ENCODE results near the gene DENND5B.
"Not testable (repeated sequence)": the region's sequence is repeated elsewhere in the genome, so short reads cannot be mapped to it uniquely, and the experiment has no call there.

Gene DENND5B

DNA sequence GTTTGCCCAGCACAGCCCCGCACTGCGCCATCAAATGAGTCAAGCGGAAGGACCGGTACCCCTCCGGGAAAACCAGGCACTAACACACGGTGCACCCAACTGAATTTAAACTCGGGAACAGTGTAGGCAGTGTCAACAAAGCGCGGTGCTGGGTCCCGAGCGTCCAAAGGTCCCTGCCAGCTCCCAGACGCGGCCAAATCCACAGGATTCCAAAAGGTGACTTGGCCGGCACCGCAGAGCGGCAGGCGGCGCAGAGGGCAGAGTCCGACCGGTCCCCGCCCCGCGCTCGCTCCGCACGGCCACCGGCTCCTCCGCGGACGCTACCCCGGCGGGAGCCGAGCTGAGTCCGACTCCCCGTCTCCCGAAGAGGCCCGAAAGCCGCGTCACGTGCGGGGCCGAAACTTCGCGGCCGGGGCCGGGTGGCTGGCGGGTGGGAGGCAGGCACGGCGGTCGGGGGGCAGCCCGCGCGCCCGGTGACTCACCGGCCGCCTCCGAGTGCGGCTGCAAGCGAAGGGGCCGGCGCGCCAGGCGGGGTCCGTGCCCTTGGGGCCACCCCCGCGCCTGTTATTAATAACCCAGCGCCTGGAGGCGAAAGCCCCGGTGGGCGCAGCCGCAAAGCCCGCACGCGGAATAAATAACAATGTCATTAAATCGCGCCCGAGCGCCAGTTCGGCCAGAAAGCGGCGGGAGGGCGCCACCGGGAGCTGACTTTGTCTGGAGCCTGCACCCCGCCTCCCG is 863 bp downstream of the DENND5B start:
- peak; percentile 72 for DNase-seq

- DNase-seq: peak; percentile 78
These were observed 1.4 kb downstream of the DENND5B start for GRCh38 chr12:31589598-31589903.

GRCh38 chr12:31588976-31589375 is 2.0 kb downstream of the DENND5B start:
- no peak for DNase-seq

DNA sequence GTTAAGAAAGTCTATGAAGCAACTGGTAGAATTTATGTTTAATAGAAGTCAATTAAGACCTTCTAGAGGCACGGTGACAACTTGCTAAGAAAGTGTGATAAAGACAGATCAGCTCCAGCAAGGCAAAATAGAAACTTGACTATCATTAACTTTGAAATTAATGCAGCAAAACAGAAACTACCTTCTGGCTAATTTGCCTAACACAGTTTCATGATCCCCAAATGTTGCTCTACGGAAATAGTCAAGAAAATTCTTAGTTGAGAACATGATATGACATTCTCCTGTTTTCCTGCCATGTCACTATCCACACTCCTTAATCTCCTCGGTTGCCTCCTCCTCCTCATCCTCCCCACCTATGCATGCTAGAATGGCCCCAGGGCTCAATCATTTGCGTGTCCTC is 4.2 kb downstream of the DENND5B start:
- DNase-seq: no peak

DNA sequence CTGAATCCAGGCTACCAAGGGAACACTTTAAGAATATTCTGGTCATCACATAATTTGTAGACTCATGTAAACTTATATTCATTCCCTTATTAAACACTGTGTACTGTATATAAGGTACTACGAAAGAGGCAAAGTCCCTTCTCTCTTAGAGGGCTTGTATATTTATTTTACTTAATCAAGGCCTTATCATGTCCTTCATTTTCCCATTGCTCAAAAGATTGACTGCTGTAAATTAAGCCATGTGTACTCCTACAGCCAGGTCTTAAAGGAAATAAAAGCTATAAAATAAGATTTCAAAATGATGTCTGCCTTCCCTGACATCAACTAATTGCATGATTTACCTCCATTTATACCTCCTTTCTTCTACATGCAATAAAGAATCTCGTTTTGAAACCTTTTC is 5.0 kb downstream of the DENND5B start:
- no peak for DNase-seq

DNA sequence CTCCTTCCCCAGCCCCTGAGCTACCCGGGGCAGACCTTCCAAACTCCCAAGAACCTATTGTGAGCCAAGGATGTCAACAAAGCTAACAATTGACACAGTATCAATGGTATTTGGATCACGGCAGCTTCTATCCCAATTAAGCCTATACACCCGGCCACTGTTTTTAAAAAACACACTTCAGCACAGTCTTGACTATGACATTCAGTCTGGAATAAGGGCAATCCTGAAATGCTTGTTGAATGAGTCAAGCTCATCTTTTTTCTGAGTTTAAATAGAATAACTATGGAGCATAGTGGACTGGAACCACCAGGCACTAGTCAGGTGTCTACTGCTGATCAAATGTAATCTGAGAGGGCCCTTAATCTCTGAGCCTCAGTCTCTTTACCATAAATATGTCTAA is 5.7 kb downstream of the DENND5B start:
- no peak for DNase-seq

- DNase-seq: no peak
These were observed 6.2 kb downstream of the DENND5B start for GRCh38 chr12:31584782-31585181.

- DNase-seq: no peak
These were observed 7.1 kb downstream of the DENND5B start for GRCh38 chr12:31583878-31584277.

GRCh38 chr12:31582155-31582554 is 8.8 kb downstream of the DENND5B start:
- no peak for DNase-seq

GRCh38 chr12:31578632-31579031 is 12.3 kb downstream of the DENND5B start:
- no peak for DNase-seq

DNA sequence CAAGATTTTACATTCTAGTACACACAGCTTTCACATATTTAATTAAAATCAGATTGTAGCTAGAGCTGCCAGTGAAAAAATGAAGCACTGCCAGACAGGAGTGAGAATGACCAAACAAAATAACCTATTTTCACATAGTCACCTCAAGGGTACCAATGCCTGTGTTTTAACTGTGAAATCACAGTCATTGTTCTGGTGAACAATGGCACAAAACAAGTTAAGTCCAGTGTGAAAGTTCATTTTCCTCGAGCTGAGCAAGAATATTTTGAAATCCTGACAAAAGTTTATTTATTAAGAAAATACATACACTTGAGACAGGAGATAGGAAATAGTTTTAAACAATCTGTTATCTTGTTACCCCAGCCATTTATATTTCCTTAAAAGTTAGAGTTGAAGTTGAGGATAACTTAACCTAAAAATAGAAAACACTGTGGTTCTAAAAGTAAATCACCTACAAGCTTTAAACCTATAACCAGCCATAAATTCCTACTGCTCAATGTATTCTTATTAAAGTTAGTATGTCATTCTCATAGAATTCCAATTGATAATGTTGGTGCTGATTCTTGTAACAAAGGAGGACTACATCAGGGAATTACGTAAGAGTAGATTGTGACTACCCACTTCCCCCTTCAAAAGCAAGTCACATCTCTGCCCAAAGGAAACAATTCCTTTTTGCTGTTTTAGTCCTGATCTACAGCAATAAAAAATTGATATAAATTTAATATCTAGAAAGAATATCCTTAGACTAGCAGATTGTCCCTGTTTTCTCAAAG is 15.9 kb downstream of the DENND5B start:
- DNase-seq: peak; percentile 26

DNA sequence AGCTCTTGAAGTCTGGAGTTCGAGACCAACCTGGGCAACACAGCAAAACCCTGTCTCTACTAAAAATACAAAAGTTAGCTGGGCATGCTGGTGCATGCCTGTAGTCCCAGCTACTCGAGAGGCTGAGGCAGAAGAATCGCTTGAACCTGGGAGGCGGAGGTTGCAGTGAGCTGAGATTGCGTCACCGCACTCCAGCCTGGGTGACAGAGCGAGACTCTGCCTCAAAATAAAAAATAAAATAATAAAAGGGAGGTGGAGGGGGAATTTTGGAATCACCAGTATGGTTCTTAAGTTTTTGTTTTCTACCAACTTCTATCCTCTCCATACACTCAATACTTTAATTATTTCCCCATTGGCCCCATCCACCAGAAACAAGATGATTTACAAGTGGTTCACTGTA is 16.6 kb downstream of the DENND5B start:
- not testable (repeated sequence) for DNase-seq

- DNase-seq: no peak
These were observed 17.9 kb downstream of the DENND5B start for GRCh38 chr12:31572900-31573600.

DNA sequence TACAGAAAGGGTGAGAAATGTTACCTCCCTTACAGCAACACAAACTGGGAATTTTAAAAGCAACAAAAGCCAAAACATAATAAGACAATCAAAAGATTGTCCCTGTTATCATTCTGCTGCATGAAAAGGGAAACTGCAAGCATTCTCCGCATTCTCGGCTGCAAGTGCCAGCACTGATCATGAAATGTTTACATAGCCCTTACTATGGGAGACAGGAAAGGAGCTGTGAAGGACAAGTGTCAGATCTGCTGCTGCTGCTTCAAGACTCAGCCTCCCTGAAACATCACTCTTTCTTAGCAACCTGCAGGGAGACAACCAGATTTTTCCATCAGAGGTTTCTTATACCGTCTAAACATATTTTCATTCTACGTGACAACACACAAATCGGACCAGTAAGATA is 20.1 kb downstream of the DENND5B start:
- no peak for DNase-seq

DNA sequence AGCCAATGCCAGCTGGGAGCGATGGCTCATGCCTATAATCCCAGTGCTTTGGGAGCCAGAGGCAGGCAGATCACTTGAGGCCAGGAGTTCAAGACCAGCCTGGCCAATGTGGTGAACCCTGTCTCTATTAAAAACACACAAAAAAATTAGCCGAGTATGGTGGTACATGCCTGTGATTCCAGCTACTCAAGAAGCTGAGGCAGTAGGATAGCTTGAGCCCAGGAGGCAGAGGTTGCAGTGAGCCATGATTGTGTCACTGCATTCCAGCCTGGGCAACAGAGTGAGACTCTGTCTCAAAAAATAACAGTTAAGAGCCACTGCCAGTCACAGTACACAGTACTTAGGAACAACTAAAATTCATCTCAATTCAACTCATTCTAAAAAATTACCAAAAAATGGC is 21.4 kb downstream of the DENND5B start:
- not testable (repeated sequence) for DNase-seq

DNA sequence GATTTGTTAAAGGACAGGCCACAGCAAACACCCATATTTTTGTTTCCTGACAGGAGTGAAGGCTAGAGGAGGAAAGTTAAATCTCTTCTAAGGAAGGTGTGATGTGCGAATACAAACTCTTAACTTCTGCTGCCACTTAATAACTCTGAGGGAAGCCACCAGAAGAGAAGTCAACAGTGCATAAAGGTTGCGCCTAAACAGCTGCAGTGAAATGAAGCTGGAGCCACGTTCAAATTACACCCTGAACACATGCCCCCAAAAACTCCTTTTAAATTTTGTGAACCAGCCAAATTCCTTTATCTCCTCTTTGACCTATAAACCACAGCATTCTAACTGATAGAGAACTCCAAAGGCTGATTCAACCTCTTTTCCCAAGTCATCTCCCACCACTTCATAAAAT is 22.4 kb downstream of the DENND5B start:
- no peak for DNase-seq

GRCh38 chr12:31567029-31567428 is 23.9 kb downstream of the DENND5B start:
- no peak for DNase-seq

- DNase-seq: no peak
These were observed 24.4 kb downstream of the DENND5B start for GRCh38 chr12:31566547-31566946.

DNA sequence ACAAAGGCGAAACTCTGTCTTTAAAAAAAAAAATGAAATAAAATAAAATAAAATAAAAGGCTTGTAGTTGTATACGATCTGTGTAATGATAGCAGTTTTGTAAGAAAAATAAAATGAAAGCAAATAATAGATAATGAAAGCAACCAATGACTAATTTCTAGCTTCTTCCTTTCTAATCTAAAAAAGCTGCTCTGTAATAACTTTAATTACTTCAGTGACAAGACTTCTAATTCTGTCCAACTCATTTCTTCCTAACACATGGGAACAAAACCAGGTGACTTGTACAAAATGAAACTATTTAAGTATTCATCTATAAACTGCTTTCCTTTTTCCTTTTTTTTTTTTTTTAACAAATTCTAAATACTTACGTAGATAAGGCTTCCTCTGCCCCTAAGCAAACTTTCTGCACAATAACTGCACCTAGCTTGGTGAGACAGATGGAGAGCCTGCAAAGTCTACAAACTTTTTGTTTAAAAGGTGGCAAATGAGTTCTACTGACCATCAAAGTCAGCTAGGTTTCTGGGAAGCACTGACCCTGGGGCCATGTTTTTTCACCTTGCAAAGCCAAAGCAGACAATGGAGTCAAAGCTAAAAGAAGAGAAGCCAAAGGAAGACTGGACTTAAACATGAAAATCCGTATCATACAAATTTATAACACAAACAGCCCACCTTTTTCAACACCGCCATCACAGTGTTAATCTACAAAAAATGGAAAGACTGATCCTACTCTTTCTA is 28.2 kb downstream of the DENND5B start:
- DNase-seq: no peak

- DNase-seq: no peak
These were observed 30.4 kb downstream of the DENND5B start for GRCh38 chr12:31560516-31560915.

GRCh38 chr12:31558521-31558920 is 32.4 kb downstream of the DENND5B start:
- DNase-seq: no peak

DNA sequence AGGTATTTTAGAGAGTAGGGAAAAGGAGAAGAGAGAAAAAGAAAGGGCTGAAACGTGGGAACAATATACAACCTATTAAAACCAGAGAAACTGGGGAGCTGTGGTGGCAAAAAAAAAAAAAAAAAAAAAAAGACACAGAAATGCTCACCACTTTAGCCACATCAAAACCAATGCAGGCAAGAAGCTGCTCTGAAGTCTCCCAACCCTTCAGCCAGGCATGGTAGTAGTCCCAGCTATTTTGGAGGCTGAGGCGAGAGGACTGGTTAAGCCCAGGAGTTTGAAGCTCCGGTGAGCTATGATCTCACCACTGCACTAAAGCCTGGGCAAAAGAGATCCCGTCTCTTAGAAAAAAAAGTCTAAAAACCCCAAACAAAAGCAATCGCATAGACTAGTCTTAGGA is 33.2 kb downstream of the DENND5B start:
- DNase-seq: no peak

DNA sequence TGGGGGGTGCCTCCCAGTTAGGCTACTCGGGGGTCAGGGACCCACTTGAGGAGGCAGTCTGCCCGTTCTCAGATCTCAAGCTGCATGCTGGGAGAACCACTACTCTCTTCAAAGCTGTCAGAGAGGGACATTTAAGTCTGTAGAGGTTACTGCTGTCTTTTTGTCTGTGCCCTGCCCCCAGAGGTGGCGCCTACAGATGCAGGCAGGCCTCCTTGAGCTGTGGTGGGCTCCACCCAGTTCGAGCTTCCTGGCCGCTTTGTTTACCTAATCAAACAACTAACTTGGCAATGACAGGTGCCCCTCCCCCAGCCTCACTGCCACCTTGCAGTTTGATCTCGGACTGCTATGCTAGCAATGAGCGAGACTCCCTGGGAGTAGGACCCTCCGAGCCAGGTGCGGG is 35.5 kb downstream of the DENND5B start:
- DNase-seq: not testable (repeated sequence)
